OCI-LY1 (cell line): Measurements from ENCODE around the gene ARHGAP9.

ENCODE experiments used
- H2AFZ ChIP-seq: fragments of 200-600 bp; sonication (generic), shearing (Covaris generic); 2 replicates; pipeline ENCODE4 v1.6.0; 2014; ENCODE audit warnings: antibody characterized with exemption, mild to moderate bottlenecking, low read length
- H3F3A ChIP-seq: fragments of 200-600 bp; sonication (generic), shearing (Covaris generic); 2 replicates; pipeline ENCODE4 v1.6.0; 2014; ENCODE audit warnings: mild to moderate bottlenecking, antibody characterized with exemption, low read length, moderate library complexity; ENCODE audit not compliant: insufficient read depth
- H3K27ac ChIP-seq: fragments of 200-600 bp; sonication (generic); 2 replicates; pipeline ENCODE4 v1.5.1; 2014; ENCODE audit warnings: low read length, mixed run types, mild to moderate bottlenecking, low read depth; ENCODE audit not compliant: poor library complexity, severe bottlenecking
- H3K27me3 ChIP-seq: fragments of 200-600 bp; sonication (generic); 2 replicates; pipeline ENCODE4 v1.6.0; 2014; ENCODE audit warnings: antibody characterized with exemption, mild to moderate bottlenecking, low read length, moderate library complexity; ENCODE audit not compliant: insufficient read depth
- H3K36me3 ChIP-seq: fragments of 200-600 bp; sonication (generic); 2 replicates; pipeline ENCODE4 v1.6.1; 2014; ENCODE audit warnings: mild to moderate bottlenecking, antibody characterized with exemption, low read length, moderate library complexity, mixed read lengths; ENCODE audit not compliant: insufficient read depth
- H3K4me1 ChIP-seq: fragments of 200-600 bp; sonication (generic); 2 replicates; pipeline ENCODE4 v1.5.1; 2014; ENCODE audit warnings: mild to moderate bottlenecking, low read length, moderate library complexity; ENCODE audit not compliant: insufficient read depth, severe bottlenecking
- H3K4me2 ChIP-seq: fragments of 200-600 bp; sonication (generic), shearing (Covaris generic); 2 replicates; pipeline ENCODE4 v1.6.1; 2014; ENCODE audit warnings: low read length
- H3K4me3 ChIP-seq: fragments of 200-600 bp; sonication (generic); 2 replicates; pipeline ENCODE4 v1.5.1; 2014; ENCODE audit warnings: low read length, low read depth, mild to moderate bottlenecking, mixed read lengths; ENCODE audit not compliant: poor library complexity, severe bottlenecking
- H3K79me2 ChIP-seq: fragments of 200-600 bp; shearing (Covaris generic); 2 replicates; pipeline ENCODE4 v1.6.1; 2016; ENCODE audit warnings: mixed run types, low read length, mixed read lengths; ENCODE audit not compliant: insufficient read depth
- H3K9ac ChIP-seq: fragments of 200-600 bp; sonication (generic), shearing (Covaris generic); 2 replicates; pipeline ENCODE4 v1.6.1; 2014; ENCODE audit warnings: mild to moderate bottlenecking, low read length, mixed read lengths
- H3K9me2 ChIP-seq: fragments of 200-600 bp; sonication (generic), shearing (Covaris generic); 2 replicates; pipeline ENCODE4 v1.6.1; 2014; ENCODE audit warnings: low read depth, mild to moderate bottlenecking, low read length, mixed read lengths
- H3K9me3 ChIP-seq: fragments of 200-600 bp; shearing (Covaris generic); 2 replicates; pipeline ENCODE4 v1.6.1; 2014; ENCODE audit warnings: low read length, mixed read lengths
- H4K20me1 ChIP-seq: fragments of 200-600 bp; sonication (generic), shearing (Covaris generic); 2 replicates; pipeline ENCODE4 v1.6.0; 2016; ENCODE audit warnings: mild to moderate bottlenecking, low read length; ENCODE audit not compliant: insufficient read depth
- EZH2 ChIP-seq: fragments of 200-600 bp; sonication (generic), shearing (Covaris generic); IDR thresholded peaks from 2 replicates; pipeline ENCODE4 v1.8.0; 2017; ENCODE audit warnings: borderline replicate concordance, mixed run types, mild to moderate bottlenecking, antibody characterized with exemption, low read length, moderate library complexity, mixed read lengths
- TF ChIP-seq, protein P1 (sequence below): fragments of 200-600 bp; sonication (generic), shearing (Covaris generic); IDR thresholded peaks from 2 replicates; pipeline ENCODE4 v1.5.1; 2017; ENCODE audit warnings: mild to moderate bottlenecking, antibody characterized with exemption, low read length, moderate library complexity, mixed read lengths

Gene ARHGAP9

DNA sequence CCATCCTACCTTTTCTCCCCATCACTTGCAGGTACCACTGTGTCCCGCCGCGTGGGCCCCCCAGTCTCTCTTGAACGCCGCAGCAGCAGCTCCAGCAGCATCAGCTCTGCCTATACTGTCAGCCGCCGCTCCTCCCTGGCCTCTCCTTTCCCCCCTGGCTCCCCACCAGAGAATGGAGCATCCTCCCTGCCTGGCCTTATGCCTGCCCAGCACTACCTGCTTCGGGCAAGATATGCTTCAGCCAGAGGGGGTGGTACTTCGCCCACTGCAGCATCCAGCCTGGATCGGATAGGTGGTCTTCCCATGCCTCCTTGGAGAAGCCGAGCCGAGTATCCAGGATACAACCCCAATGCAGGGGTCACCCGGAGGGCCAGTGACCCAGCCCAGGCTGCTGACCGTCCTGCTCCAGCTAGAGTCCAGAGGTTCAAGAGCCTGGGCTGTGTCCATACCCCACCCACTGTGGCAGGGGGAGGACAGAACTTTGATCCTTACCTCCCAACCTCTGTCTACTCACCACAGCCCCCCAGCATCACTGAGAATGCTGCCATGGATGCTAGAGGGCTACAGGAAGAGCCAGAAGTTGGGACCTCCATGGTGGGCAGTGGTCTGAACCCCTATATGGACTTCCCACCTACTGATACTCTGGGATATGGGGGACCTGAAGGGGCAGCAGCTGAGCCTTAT is 9.2 kb downstream of the ARHGAP9 start:
- H3K4me1 ChIP-seq, result peaks cover 6% of the 10 kb centered on the region

DNA sequence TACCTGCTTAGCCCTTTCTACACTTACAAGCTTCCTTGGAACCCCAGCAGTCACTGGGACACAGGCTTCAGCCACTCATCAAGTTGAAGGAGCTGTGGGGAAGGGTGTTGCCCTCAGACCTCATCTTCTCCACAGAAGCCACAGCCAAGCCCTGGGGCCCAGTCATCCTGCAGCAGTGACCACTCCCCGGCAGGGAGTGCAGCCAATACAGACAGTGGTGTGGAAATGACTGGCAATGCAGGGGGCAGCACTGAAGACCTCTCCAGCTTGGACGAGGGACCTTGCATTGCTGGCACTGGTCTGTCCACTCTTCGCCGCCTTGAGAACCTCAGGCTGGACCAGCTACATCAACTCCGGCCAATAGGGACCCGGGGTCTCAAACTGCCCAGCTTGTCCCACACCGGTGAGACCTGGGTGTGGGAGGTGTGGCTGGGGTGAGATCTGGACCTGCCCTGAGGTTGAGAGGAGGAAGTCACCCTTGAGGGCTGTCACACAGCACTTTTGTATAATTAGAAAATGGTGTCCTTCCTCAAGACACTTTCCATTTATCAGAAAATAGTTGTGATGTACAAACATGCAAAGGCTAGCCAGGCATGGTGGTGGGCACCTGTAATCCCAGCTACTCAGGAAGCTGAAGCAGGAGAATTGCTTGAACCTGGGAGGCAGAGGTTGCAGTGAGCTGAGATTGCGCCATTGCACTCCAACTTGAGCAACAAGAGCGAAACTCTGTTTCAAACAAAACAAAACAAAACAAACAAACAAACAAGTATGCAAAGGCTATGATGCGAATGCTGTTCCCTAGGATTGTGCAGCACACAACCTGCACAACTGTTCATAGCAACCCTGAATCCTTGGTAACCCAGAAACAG is 10.1 kb downstream of the ARHGAP9 start:
- no peak overlapping the region for H2AFZ ChIP-seq
- no peaks in the 10 kb centered on the region for H3K9me3 ChIP-seq
- no peaks in the 10 kb centered on the region; the same call in 1 of the 2 replicates for H3K36me3 ChIP-seq
- TF ChIP-seq, protein P1, sequence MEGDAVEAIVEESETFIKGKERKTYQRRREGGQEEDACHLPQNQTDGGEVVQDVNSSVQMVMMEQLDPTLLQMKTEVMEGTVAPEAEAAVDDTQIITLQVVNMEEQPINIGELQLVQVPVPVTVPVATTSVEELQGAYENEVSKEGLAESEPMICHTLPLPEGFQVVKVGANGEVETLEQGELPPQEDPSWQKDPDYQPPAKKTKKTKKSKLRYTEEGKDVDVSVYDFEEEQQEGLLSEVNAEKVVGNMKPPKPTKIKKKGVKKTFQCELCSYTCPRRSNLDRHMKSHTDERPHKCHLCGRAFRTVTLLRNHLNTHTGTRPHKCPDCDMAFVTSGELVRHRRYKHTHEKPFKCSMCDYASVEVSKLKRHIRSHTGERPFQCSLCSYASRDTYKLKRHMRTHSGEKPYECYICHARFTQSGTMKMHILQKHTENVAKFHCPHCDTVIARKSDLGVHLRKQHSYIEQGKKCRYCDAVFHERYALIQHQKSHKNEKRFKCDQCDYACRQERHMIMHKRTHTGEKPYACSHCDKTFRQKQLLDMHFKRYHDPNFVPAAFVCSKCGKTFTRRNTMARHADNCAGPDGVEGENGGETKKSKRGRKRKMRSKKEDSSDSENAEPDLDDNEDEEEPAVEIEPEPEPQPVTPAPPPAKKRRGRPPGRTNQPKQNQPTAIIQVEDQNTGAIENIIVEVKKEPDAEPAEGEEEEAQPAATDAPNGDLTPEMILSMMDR, result no peak
- no peak for TF ChIP-seq EZH2
- H3K4me2 ChIP-seq, result no peak overlapping the region
- H3F3A ChIP-seq, result no peaks in the 10 kb centered on the region
- H3K9ac ChIP-seq, result no peak overlapping the region
- peaks cover 6% of the 10 kb centered on the region for H3K4me1 ChIP-seq
- H3K4me3 ChIP-seq, result no peak overlapping the region
- H4K20me1 ChIP-seq, result no peaks in the 10 kb centered on the region
- H3K27ac ChIP-seq, result no peak overlapping the region
- H3K79me2 ChIP-seq, result no peaks in the 10 kb centered on the region
- no peaks in the 10 kb centered on the region for H3K9me2 ChIP-seq
- peaks cover 7% of the 10 kb centered on the region; the same call in 1 of the 2 replicates for H3K27me3 ChIP-seq

More for the DNA sequence above, 9.2 kb downstream of the ARHGAP9 start:
- H3F3A ChIP-seq, result no peaks in the 10 kb centered on the region
- H3K27me3 ChIP-seq, result 0 out of 2 replicates have a peak, but pooled peaks cover 7% of the 10 kb centered on the region
- no peaks in the 10 kb centered on the region for H4K20me1 ChIP-seq
- H3K9ac ChIP-seq, result no peak overlapping the region
- no peak overlapping the region for H3K4me3 ChIP-seq
- no peak for TF ChIP-seq EZH2
- TF ChIP-seq, protein P1, result no peak
- H3K4me2 ChIP-seq, result no peak overlapping the region
- no peak overlapping the region for H2AFZ ChIP-seq
- no peak overlapping the region for H3K27ac ChIP-seq
- H3K36me3 ChIP-seq, result no peaks in the 10 kb centered on the region; the same call in 1 of the 2 replicates
- H3K9me3 ChIP-seq, result no peaks in the 10 kb centered on the region
- H3K9me2 ChIP-seq, result no peaks in the 10 kb centered on the region
- no peaks in the 10 kb centered on the region for H3K79me2 ChIP-seq

DNA sequence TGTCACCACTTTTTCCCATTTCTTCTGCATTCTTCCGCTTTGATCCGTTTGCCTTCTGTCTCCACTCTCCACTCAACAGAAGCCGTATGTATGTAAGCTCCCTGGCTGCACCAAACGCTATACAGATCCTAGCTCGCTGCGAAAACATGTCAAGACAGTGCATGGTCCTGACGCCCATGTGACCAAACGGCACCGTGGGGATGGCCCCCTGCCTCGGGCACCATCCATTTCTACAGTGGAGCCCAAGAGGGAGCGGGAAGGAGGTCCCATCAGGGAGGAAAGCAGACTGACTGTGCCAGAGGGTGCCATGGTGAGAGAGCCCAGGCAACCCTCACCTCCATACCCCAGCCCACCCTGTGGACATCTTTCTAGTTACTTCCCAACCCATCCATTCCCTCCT is 11.8 kb downstream of the ARHGAP9 start:
- Histone ChIP-seq H3K9ac (no peak overlapping the region), H3K36me3 (no peaks in the 10 kb centered on the region; the same call in 1 of the 2 replicates), H3K4me2 (no peak overlapping the region), H3K9me2 (no peaks in the 10 kb centered on the region), H3K4me3 (no peak overlapping the region), H4K20me1 (no peaks in the 10 kb centered on the region), H3K27ac (no peak overlapping the region), H3K4me1 (peaks cover 6% of the 10 kb centered on the region), H2AFZ (no peak overlapping the region), H3K79me2 (no peaks in the 10 kb centered on the region), H3F3A (no peaks in the 10 kb centered on the region), H3K9me3 (no peaks in the 10 kb centered on the region), H3K27me3 (peaks cover 7% of the 10 kb centered on the region; the same call in 1 of the 2 replicates)
- no peak for TF ChIP-seq EZH2
- TF ChIP-seq, protein P1, result no peak
